ENCODE data around the gene HIBADH.

DNA sequence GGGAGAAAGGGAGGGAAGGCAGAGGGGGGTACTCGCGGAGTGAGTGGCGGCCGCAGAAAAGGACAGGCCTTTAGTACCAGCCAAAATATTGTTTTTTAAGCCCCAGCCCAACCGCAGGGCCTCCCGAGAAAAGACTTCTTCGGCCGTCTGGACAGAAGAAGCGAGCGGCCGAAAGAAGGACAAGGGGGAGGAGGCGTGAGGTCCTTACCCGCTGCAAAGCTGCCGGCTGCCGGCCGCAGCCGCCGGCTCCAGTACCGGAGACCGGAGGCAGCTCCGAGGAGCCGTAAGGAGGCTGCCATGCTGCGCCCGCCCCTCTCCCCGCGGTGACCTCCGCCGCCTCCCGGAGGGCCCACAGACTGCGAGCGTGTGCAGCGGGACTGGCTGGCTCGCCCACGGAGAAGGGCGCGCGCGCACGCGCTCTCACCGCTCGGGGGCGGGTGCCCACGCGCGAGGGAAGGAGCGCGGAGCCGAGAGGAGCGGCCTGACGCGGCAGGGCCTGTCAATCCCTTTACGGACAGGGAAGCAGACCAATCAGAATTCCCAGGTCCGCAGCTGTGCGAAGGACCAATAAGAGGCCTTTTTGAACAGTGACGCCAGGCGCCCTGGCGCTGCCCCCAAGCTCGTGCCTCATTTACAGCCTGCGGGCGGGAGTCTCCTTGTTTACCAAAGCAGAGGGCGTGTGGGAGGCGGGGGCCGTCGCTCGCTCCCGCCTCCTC, at the start of gene HIBADH:
- peak; percentile 92 to 97 (median 92) for TF ChIP-seq POLR2AphosphoS5 (IDR thresholded peaks at IDR 0.05)
- TF ChIP-seq EP300 (IDR thresholded peaks at IDR 0.05; ENCODE audit: low read depth): peak; percentile 76
- peak in 3 of 5 experiments; percentile 3 to 52 (median 35) for TF ChIP-seq CTCF (IDR thresholded peaks at IDR 0.05)
